K562 (cell line): ENCODE data around the gene NT5C1B. TPM values are rescaled to one million over a fixed set of nuclear protein-coding genes. Genes with fewer than 3 reads are reported as not detected.

Source experiments
- ATAC-seq: fragments of 200-7000 bp; cut with Tn5 transposase; 3 replicates; pipeline ENCODE4 v1.9.1; 2020; ENCODE audit warnings: moderate library complexity
- BruUV-seq: library from RNA; stranded (reverse); fragments of 400-500 nt; replicated peaks from 2 replicates; lab custom pipeline; 2021; lab: Mats Ljungman, UMichigan
- CTCF ChIA-PET: fragments of 300-600 bp; formaldehyde crosslinking; extraction: SDS; loops from one replicate; lab custom pipeline; 2021; ENCODE audit warnings: low intra/inter-chr PET ratio; lab: Yijun Ruan, JAX
- POLR2A ChIA-PET: fragments of 300-600, 350-650 bp; sonication (Branson Sonifier 250); formaldehyde crosslinking; extraction: SDS; loops from one replicate; lab custom pipeline; 2021; ENCODE audit warnings: antibody characterized with exemption, inconsistent platforms; lab: Yijun Ruan, JAX
- DNase-seq, 4 experiments: peaks; one replicate each; pipeline versions ENCODE4 v3.0.0 to v3.0.0-alpha.2; 2011 to 2018; ENCODE audit warnings: low spot score in 3 of 4, mixed read lengths in 3 of 4; ENCODE audit errors: extremely low read depth in 1 of 4
- FAIRE-seq: peaks from 2 replicates; lab custom pipeline; 2011; peaks lifted over from hg19 to GRCh38; lab: Jason Lieb, UNC
- H2AFZ ChIP-seq: 2 replicates; pipeline ENCODE4 v1.6.0; 2011; ENCODE audit warnings: low read depth, low read length, control low read depth, inconsistent platforms
- H3K27ac ChIP-seq: fragments of 200-600 bp; 3 replicates; pipeline ENCODE4 v1.8.0; 2011; ENCODE audit warnings: low read depth, mild to moderate bottlenecking, control low read depth, inconsistent platforms, low read length, moderate library complexity, mixed read lengths; ENCODE audit errors: extremely low read depth
- H3K27me3 ChIP-seq, 2 experiments: fragments of 300-600 bp in 1 of 2; 2 replicates in 1 of 2; 3 replicates in 1 of 2; pipeline versions ENCODE4 v1.6.0 to v1.8.0; 2011; ENCODE audit warnings: inconsistent platforms in 2 of 2, low read length in 2 of 2, mild to moderate bottlenecking in 1 of 2, mixed read lengths in 1 of 2, moderate library complexity in 1 of 2; ENCODE audit not compliant: control insufficient read depth in 2 of 2, insufficient read depth in 2 of 2
- H3K36me3 ChIP-seq: fragments of 300-600 bp; 3 replicates; pipeline ENCODE4 v1.8.0; 2011; ENCODE audit warnings: mild to moderate bottlenecking, low read length, inconsistent platforms; ENCODE audit not compliant: control insufficient read depth, insufficient read depth
- H3K4me1 ChIP-seq, 2 experiments: fragments of 200-600 bp in 1 of 2; replicated peaks in 1 of 2; 2 replicates in 1 of 2; 3 replicates in 1 of 2; pipeline versions ENCODE4 v1.5.1 to v1.8.0; 2011; ENCODE audit warnings: inconsistent platforms in 2 of 2, low read length in 2 of 2, mild to moderate bottlenecking in 1 of 2, mixed read lengths in 1 of 2, moderate library complexity in 1 of 2; ENCODE audit not compliant: control insufficient read depth in 2 of 2, insufficient read depth in 2 of 2
- H3K4me2 ChIP-seq: 2 replicates; pipeline ENCODE4 v1.6.1; 2011; ENCODE audit warnings: low read length, control low read depth, inconsistent platforms, mixed read lengths; ENCODE audit not compliant: insufficient read depth
- H3K4me3 ChIP-seq: fragments of 200-600 bp; sonication (generic), shearing (Covaris generic); 2 replicates; pipeline ENCODE4 v1.5.1; 2016; ENCODE audit warnings: control low read depth, inconsistent platforms
- H3K79me2 ChIP-seq: fragments of 200-600 bp; 3 replicates; pipeline ENCODE4 v1.8.0; 2011; ENCODE audit warnings: low read length, inconsistent platforms; ENCODE audit not compliant: control insufficient read depth, insufficient read depth
- H3K9ac ChIP-seq, 2 experiments: 2 replicates each; pipeline versions ENCODE4 v1.6.0 to v1.6.1; 2011; ENCODE audit warnings: low read depth in 2 of 2, low read length in 2 of 2, control low read depth in 1 of 2, inconsistent platforms in 1 of 2, mild to moderate bottlenecking in 1 of 2, mixed read lengths in 1 of 2; ENCODE audit not compliant: insufficient read depth in 1 of 2
- H3K9me1 ChIP-seq: one replicate; pipeline ENCODE4 v1.6.0; 2011; ENCODE audit warnings: inconsistent platforms, mild to moderate bottlenecking, low read length, moderate library complexity; ENCODE audit not compliant: control insufficient read depth, insufficient read depth
- H3K9me3 ChIP-seq: replicated peaks from 2 replicates; pipeline ENCODE4 v1.5.1; 2011; ENCODE audit warnings: low read depth, low read length, inconsistent platforms; ENCODE audit not compliant: control insufficient read depth, insufficient read depth
- H4K20me1 ChIP-seq: replicated peaks from 2 replicates; pipeline ENCODE4 v1.6.1; 2011; ENCODE audit warnings: low read length, inconsistent platforms, mixed read lengths; ENCODE audit not compliant: control insufficient read depth, insufficient read depth
- CBFA2T3 ChIP-seq: fragments of 450-650 bp; IDR thresholded peaks from 2 replicates; pipeline ENCODE4 v1.6.1; 2017
- FOXA1 ChIP-seq: fragments of 450-650 bp; IDR thresholded peaks from 2 replicates; pipeline ENCODE4 v1.6.1; 2016; ENCODE audit warnings: mild to moderate bottlenecking, borderline replicate concordance
- HOXB6 ChIP-seq: fragments of 250-450 bp; sonication (Bioruptor Pico); IDR thresholded peaks from 2 replicates; pipeline ENCODE4 v1.5.1; 2022; ENCODE audit warnings: mild to moderate bottlenecking, borderline replicate concordance
- KDM1A ChIP-seq, 2 experiments: fragments of 450-650 bp; IDR thresholded peaks; 2 replicates each; pipeline ENCODE4 v1.6.1; 2016; ENCODE audit warnings: mild to moderate bottlenecking in 2 of 2
- KLF1 ChIP-seq: fragments of 450-650 bp; IDR thresholded peaks from 2 replicates; pipeline ENCODE4 v1.6.1; 2016; ENCODE audit warnings: missing genetic modification characterization, missing compliant biosample characterization
- POLR2A ChIP-seq: fragments of 450-650 bp; conservative IDR thresholded peaks from 2 replicates; pipeline ENCODE4 v1.6.1; 2016
- RBFOX2 ChIP-seq: fragments of 200-400 bp; formaldehyde crosslinking; IDR thresholded peaks from 2 replicates; pipeline ENCODE4 v1.6.1; 2017; ENCODE audit warnings: low read depth, mild to moderate bottlenecking, low read length, moderate library complexity
- TCF3 ChIP-seq: sonication (generic); formaldehyde crosslinking; IDR thresholded peaks from 2 replicates; pipeline ENCODE4 v1.4.0; 2020; ENCODE audit warnings: mild to moderate bottlenecking, missing genetic modification reagents
- TCFL5 ChIP-seq: fragments of 250-450 bp; sonication (Bioruptor Pico); conservative IDR thresholded peaks from 2 replicates; pipeline ENCODE4 v1.6.1; 2021; ENCODE audit warnings: mild to moderate bottlenecking, moderate library complexity, matching md5 sums
- ZKSCAN3 ChIP-seq: fragments of 250-450 bp; sonication (Bioruptor Pico); IDR thresholded peaks from 2 replicates; pipeline ENCODE4 v1.4.0; 2020
- ZNF253 ChIP-seq: fragments of 250-450 bp; sonication (Bioruptor Pico); conservative IDR thresholded peaks from 2 replicates; pipeline ENCODE4 v1.6.1; 2021; ENCODE audit warnings: mild to moderate bottlenecking
- ZNF277 ChIP-seq: fragments of 250-450 bp; sonication (Bioruptor Pico); IDR thresholded peaks from 2 replicates; pipeline ENCODE4 v1.8.0; 2022; ENCODE audit warnings: inconsistent platforms, mild to moderate bottlenecking, moderate library complexity, borderline replicate concordance
- WGBS: fragments of 100-300 bp; shearing (Covaris generic); methylation state at CpG from one replicate; pipeline ENCODE4 v1.1.6; 2016; ENCODE audit warnings: low coverage, mixed read lengths; ENCODE audit not compliant: insufficient coverage; ENCODE audit errors: missing lambda C conversion rate; 5-methylcytosine and 5-hydroxymethylcytosine counted together
- in situ Hi-C: fragments of 300-500 bp; cut with MboI; formaldehyde crosslinking; loops from 4 replicates; pipeline ENCODE4 v1.15.0; 2018; ENCODE audit warnings: inconsistent platforms, mixed read lengths
- intact Hi-C: fragments of 100-400 bp; cut with micrococcal nuclease; formaldehyde crosslinking; loops from 2 replicates; pipeline ENCODE4 v1.14.2; 2022
- polyA plus RNA-seq, 8 experiments: library from polyadenylated mRNA; depleted of rRNA in 4 of 8; stranded (reverse) in 5 of 8; unstranded in 3 of 8; fragments of >200 nt; fragmentation: Nextera tagmentation in 2 of 8; fragmentation: Illumina TruSeq in 1 of 8; extraction: Ambion mirVana in 2 of 8; extraction: Trizol in 1 of 8; gene quantifications; 2 replicates each; pipeline versions ENCODE4 v1.2.1 to v1.2.3, GENCODE V29; 2011 to 2014; ENCODE audit warnings: inconsistent platforms in 1 of 8, missing spikeins in 1 of 8
- total RNA-seq, 7 experiments: library from RNA; depleted of rRNA in 6 of 7; stranded (reverse); fragments of >200 nt in 6 of 7; fragmentation: Illumina TruSeq in 2 of 7; extraction: Trizol in 2 of 7; gene quantifications; 2 replicates each; pipeline versions ENCODE4 v1.2.1 to v1.2.3, GENCODE V29; 2011 to 2021; ENCODE audit warnings: low replicate concordance in 1 of 7
- TF ChIP-seq, protein P1 (sequence below): fragments of 250-450 bp; sonication (Bioruptor Pico); IDR thresholded peaks from 2 replicates; pipeline ENCODE4 v1.9.0; 2021; ENCODE audit warnings: mild to moderate bottlenecking, inconsistent platforms

Gene NT5C1B
- total and polyA plus RNA-seq, 9 of the 15 experiments (the other 6 are each of a cell fraction or from before 2014, with no cell fraction given): 0.07 TPM; not detected in 8

DNA sequence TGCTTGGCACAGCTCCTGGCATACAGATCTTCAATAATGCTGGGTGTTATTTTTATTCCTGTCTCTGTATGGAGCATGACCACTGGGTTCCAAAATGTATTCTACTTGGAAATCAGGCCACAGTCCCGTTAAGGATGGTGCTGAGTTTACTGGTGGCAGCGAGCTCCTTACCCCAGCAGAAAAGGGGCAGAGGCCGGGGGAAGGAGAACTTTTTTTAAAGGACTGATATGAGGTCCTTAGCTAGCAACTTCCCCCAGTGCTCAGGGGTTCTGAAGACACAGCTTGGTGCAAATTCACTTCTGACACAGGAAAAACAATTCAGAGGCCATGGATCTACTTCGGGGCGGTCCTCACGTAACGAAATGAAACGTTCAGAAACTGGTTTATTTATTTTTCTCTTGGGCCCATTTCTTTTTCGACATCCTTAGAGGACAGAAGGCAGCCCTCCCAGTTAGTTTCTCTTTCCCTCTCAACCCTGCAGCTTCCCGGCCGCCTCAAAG, 29.8 kb downstream of the NT5C1B start:
- DNase-seq (peak in 1 of 4 experiments; percentile 19), FAIRE-seq (no peak), ATAC-seq (no peak; the same call in none of the 3 replicates)
- H3K9me3 ChIP-seq: no peaks in the 10 kb centered on the region
- H3K27ac ChIP-seq: peak overlapping the region; percentile 83
- H3K79me2 ChIP-seq: peaks cover 39% of the 10 kb centered on the region
- TF ChIP-seq KLF1 (tag) (no peak), ZKSCAN3 (CRISPR knock-in tag) (no peak)
- peaks cover 11% of the 10 kb centered on the region for H3K36me3 ChIP-seq
- H3K4me3 ChIP-seq: peak overlapping the region; percentile 92
- ChIA-PET CTCF (no interaction called here), POLR2A (interaction anchor here (0.5 to 1.3 kb wide), 2 partner anchors 11 to 788 kb away, joined by 3 to 7 read pairs; no protein-coding TSS in a partner anchor)
- in situ Hi-C loops (no loop called here), intact Hi-C loops (loop anchor here (10.0 kb wide), 1 partner anchor 1325 kb away; no protein-coding TSS in a partner anchor)
- H4K20me1 ChIP-seq: no peaks in the 10 kb centered on the region
- TSS peak; percentile 71 for BruUV-seq
- no peaks in the 10 kb centered on the region for H3K27me3 ChIP-seq
- no peaks in the 10 kb centered on the region for H3K9me1 ChIP-seq
- peak overlapping the region; percentile 93 for H2AFZ ChIP-seq
- H3K4me2 ChIP-seq: peak overlapping the region; percentile 85
- H3K4me1 ChIP-seq: peaks cover 9 to 15% of the 10 kb centered on the region in 2 experiments; a peak in 3 of 5 replicates
- H3K9ac ChIP-seq: peak overlapping the region; percentile 82 to 94
- 2% methylated on average over 11 of the region's 11 CpGs for WGBS

DNA sequence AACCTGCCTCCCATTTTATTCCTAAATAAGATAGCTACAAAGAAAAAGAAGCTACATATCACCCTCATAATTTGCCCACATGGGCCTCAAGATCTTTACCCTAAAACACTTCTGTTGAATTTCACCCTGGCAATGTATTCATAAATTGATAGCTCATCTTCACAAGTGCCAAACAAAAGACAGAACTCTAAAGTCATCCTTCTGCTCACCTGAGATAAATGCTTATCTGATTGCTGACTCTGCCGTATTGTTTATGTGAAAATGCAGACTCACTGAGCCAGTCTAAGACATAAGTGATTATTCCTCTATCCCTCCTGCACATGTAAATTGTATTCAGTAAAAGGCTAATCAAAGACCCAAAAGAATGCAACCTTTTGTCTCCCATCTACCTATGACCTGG, 30.9 kb downstream of the NT5C1B start:
- Histone ChIP-seq H3K4me3 (no peak overlapping the region), H4K20me1 (no peaks in the 10 kb centered on the region), H3K27ac (no peak overlapping the region), H2AFZ (no peak overlapping the region), H3K79me2 (peaks cover 39% of the 10 kb centered on the region), H3K4me1 (peaks cover 9 to 15% of the 10 kb centered on the region in 2 experiments; a peak in 3 of 5 replicates), H3K36me3 (peaks cover 11% of the 10 kb centered on the region), H3K9ac (no peak overlapping the region), H3K9me3 (no peaks in the 10 kb centered on the region), H3K27me3 (no peaks in the 10 kb centered on the region), H3K9me1 (no peaks in the 10 kb centered on the region), H3K4me2 (peak overlapping the region; percentile 26; the same call in 1 of the 2 replicates)
- intact Hi-C loops: loop anchor here (10.0 kb wide), 1 partner anchor 1326 kb away; no protein-coding TSS in a partner anchor
- BruUV-seq: no TSS peak
- in situ Hi-C loops: no loop called here
- ChIA-PET CTCF (no interaction called here), POLR2A (no interaction called here)
- peak in 1 of 4 experiments; percentile 40 for DNase-seq
- FAIRE-seq: peak; percentile 49
- ATAC-seq: no peak
- WGBS: 0% methylated on average over 1 of the region's 1 CpG
- TF ChIP-seq TCF3 (CRISPR knock-in tag) (peak; percentile 74), ZNF277 (CRISPR knock-in tag) (no peak), TCFL5 (CRISPR knock-in tag) (no peak), RBFOX2 (no peak), CBFA2T3 (peak; percentile 81), ZNF253 (CRISPR knock-in tag) (no peak), HOXB6 (CRISPR knock-in tag) (no peak), POLR2A (no peak), KDM1A (IDR thresholded peaks at IDR 0.05) (peak; percentile 54 to 63; a peak in 3 of 4 replicates), FOXA1 (no peak)
- TF ChIP-seq, protein P1, sequence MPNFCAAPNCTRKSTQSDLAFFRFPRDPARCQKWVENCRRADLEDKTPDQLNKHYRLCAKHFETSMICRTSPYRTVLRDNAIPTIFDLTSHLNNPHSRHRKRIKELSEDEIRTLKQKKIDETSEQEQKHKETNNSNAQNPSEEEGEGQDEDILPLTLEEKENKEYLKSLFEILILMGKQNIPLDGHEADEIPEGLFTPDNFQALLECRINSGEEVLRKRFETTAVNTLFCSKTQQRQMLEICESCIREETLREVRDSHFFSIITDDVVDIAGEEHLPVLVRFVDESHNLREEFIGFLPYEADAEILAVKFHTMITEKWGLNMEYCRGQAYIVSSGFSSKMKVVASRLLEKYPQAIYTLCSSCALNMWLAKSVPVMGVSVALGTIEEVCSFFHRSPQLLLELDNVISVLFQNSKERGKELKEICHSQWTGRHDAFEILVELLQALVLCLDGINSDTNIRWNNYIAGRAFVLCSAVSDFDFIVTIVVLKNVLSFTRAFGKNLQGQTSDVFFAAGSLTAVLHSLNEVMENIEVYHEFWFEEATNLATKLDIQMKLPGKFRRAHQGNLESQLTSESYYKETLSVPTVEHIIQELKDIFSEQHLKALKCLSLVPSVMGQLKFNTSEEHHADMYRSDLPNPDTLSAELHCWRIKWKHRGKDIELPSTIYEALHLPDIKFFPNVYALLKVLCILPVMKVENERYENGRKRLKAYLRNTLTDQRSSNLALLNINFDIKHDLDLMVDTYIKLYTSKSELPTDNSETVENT (CRISPR knock-in tag): no peak
